Vagina (tissue), 2 donors: Measurements from ENCODE around the gene SEC14L5. TPM values are rescaled to one million over a fixed set of nuclear protein-coding genes. Genes with fewer than 3 reads are reported as not detected.

Source experiments
- DNase-seq, 2 donors: peaks; one replicate each; pipeline ENCODE4 v3.0.0-alpha.2; 2017; ENCODE audit errors: extremely low spot score in 2 of 2
- H3K27ac ChIP-seq: fragments of 200-600 bp; sonication (generic); one replicate; pipeline ENCODE4 v1.5.1; 2019
- H3K27me3 ChIP-seq: fragments of 200-600 bp; sonication (generic); one replicate; pipeline ENCODE4 v1.5.1; 2019
- H3K36me3 ChIP-seq, 2 donors: fragments of 200-600 bp; sonication (generic); one replicate each; pipeline ENCODE4 v1.5.1; 2017 to 2019
- H3K4me1 ChIP-seq: fragments of 200-600 bp; sonication (generic); one replicate; pipeline ENCODE4 v1.5.1; 2019
- H3K4me3 ChIP-seq, 2 donors: fragments of 200-600 bp; sonication (generic); 1 replicate in 1 of 2; 2 replicates in 1 of 2; pipeline ENCODE4 v1.5.1; 2016 to 2019
- H3K9me3 ChIP-seq: fragments of 200-600 bp; sonication (generic); one replicate; pipeline ENCODE4 v1.5.1; 2019
- CTCF ChIP-seq, 3 experiments: fragments of 450-650 bp in 2 of 3; fragments of 200-600 bp in 1 of 3; sonication (generic) in 1 of 3; IDR thresholded peaks; one replicate each; pipeline ENCODE4 v1.5.1; 2017 to 2019; ENCODE audit warnings: antibody characterized with exemption in 3 of 3, mild to moderate bottlenecking in 2 of 3, moderate library complexity in 2 of 3
- POLR2A ChIP-seq, 2 donors: fragments of 450-650 bp; IDR thresholded peaks; one replicate each; pipeline ENCODE4 v1.6.1; 2017; ENCODE audit warnings: antibody characterized with exemption in 2 of 2, mild to moderate bottlenecking in 2 of 2, moderate library complexity in 2 of 2
- POLR2AphosphoS5 ChIP-seq, 2 donors: sonication (generic); formaldehyde crosslinking; IDR thresholded peaks; one replicate each; pipeline ENCODE4 v1.9.0; 2017; ENCODE audit warnings: antibody characterized with exemption in 2 of 2, mild to moderate bottlenecking in 2 of 2, low read depth in 1 of 2; ENCODE audit not compliant: insufficient read depth in 1 of 2
- intact Hi-C: fragments of 100-400 bp; cut with DNase I; formaldehyde crosslinking; loops from one replicate; pipeline ENCODE4 v1.15.1; 2023
- total RNA-seq: library from RNA; depleted of rRNA; stranded (reverse); fragments of >200 nt; gene quantifications from one replicate; pipeline ENCODE4 v1.2.3, GENCODE V29; 2016

The SEC14L5 gene
- total RNA-seq, 1 donor from 2014 or later = 0.49 TPM

GRCh38 chr16:4982056-4982867 is 24.1 kb downstream of the SEC14L5 start:
- intact Hi-C loops = no loop called here
- H3K27me3 ChIP-seq = peaks cover under 1% of the 10 kb centered on the region
- no peak for TF ChIP-seq CTCF (IDR thresholded peaks at IDR 0.05)
- TF ChIP-seq POLR2A (IDR thresholded peaks at IDR 0.05) = no peak
- TF ChIP-seq POLR2AphosphoS5 (IDR thresholded peaks at IDR 0.05; ENCODE audit: insufficient read depth in 1 of 2, low read depth in 1 of 2) = no peak
- DNase-seq = no peak
- H3K9me3 ChIP-seq = no peaks in the 10 kb centered on the region
- H3K4me3 ChIP-seq = no peak overlapping the region
- no peak overlapping the region for H3K27ac ChIP-seq
- no peaks in the 10 kb centered on the region for H3K36me3 ChIP-seq
- H3K4me1 ChIP-seq = peaks cover under 1% of the 10 kb centered on the region

GRCh38 chr16:4984174-4984990 is 26.3 kb downstream of the SEC14L5 start:
- TF ChIP-seq POLR2A (IDR thresholded peaks at IDR 0.05) = no peak
- TF ChIP-seq CTCF (IDR thresholded peaks at IDR 0.05) = no peak
- no peak for TF ChIP-seq POLR2AphosphoS5 (IDR thresholded peaks at IDR 0.05; ENCODE audit: insufficient read depth in 1 of 2, low read depth in 1 of 2)
- no peaks in the 10 kb centered on the region for H3K9me3 ChIP-seq
- no peak for DNase-seq
- no peaks in the 10 kb centered on the region for H3K36me3 ChIP-seq
- intact Hi-C loops = no loop called here
- peaks cover 9% of the 10 kb centered on the region for H3K4me1 ChIP-seq
- H3K27ac ChIP-seq = no peak overlapping the region
- peaks cover 7% of the 10 kb centered on the region for H3K27me3 ChIP-seq
- H3K4me3 ChIP-seq = no peak overlapping the region

GRCh38 chr16:4987250-4987579 is 29.1 kb downstream of the SEC14L5 start:
- Histone ChIP-seq H3K27me3 (peaks cover 7% of the 10 kb centered on the region), H3K4me3 (no peak overlapping the region)

GRCh38 chr16:4987580-4988374 is 29.6 kb downstream of the SEC14L5 start:
- Histone ChIP-seq H3K27ac (no peak overlapping the region), H3K36me3 (no peaks in the 10 kb centered on the region), H3K9me3 (no peaks in the 10 kb centered on the region), H3K4me3 (no peak overlapping the region), H3K4me1 (peaks cover 9% of the 10 kb centered on the region), H3K27me3 (peaks cover 7% of the 10 kb centered on the region)
- no peak for TF ChIP-seq POLR2A (IDR thresholded peaks at IDR 0.05)
- no peak for DNase-seq
- intact Hi-C loops = no loop called here

More at GRCh38 chr16:4987250-4987579, 29.1 kb downstream of the SEC14L5 start:
- Histone ChIP-seq H3K4me1 (peaks cover 9% of the 10 kb centered on the region), H3K36me3 (no peaks in the 10 kb centered on the region), H3K9me3 (no peaks in the 10 kb centered on the region), H3K27ac (no peak overlapping the region)
- intact Hi-C loops = no loop called here
- TF ChIP-seq CTCF (IDR thresholded peaks at IDR 0.05) = no peak
- TF ChIP-seq POLR2A (IDR thresholded peaks at IDR 0.05) = no peak
- no peak for TF ChIP-seq POLR2AphosphoS5 (IDR thresholded peaks at IDR 0.05; ENCODE audit: insufficient read depth in 1 of 2, low read depth in 1 of 2)
- no peak for DNase-seq

GRCh38 chr16:4988647-4989046 is 30.5 kb downstream of the SEC14L5 start:
- peaks cover 9% of the 10 kb centered on the region for H3K4me1 ChIP-seq
- no peak overlapping the region for H3K4me3 ChIP-seq
- H3K36me3 ChIP-seq = no peaks in the 10 kb centered on the region
- no peak overlapping the region for H3K27ac ChIP-seq
- no peak for DNase-seq
- H3K9me3 ChIP-seq = no peaks in the 10 kb centered on the region
- intact Hi-C loops = no loop called here
- peaks cover 7% of the 10 kb centered on the region for H3K27me3 ChIP-seq
- TF ChIP-seq POLR2A (IDR thresholded peaks at IDR 0.05) (no peak), CTCF (IDR thresholded peaks at IDR 0.05) (no peak), POLR2AphosphoS5 (IDR thresholded peaks at IDR 0.05; ENCODE audit: insufficient read depth in 1 of 2, low read depth in 1 of 2) (no peak)
